ENCODE results near the gene CCDC6. TPM values are rescaled to one million over a fixed set of nuclear protein-coding genes. Genes with fewer than 3 reads are reported as not detected.

Gene CCDC6
- total and polyA plus RNA-seq, 2 of the 8 experiments (the other 6 are each of a cell fraction or from before 2014, with no cell fraction given), result 42.2 to 74.4 TPM

- 91% methylated on average over 13 of the region's 13 CpGs; no CpG with 5 or more reads in 1 of the 2 experiments for WGBS, 2 experiments (ENCODE audit: extremely low coverage in 1 of 2, insufficient coverage in 1 of 2, insufficient read length in 1 of 2, insufficient replicate concordance in 2 of 2, low coverage in 1 of 2, low lambda C conversion rate in 2 of 2, missing lambda C conversion rate in 1 of 2)
- Histone ChIP-seq H2BK15ac (ENCODE audit: low read length) (no peak overlapping the region), H3K4me2 (ENCODE audit: insufficient read depth in 1 of 2, low read depth in 2 of 2, low read length in 2 of 2) (no peak overlapping the region), H3K23ac (ENCODE audit: insufficient read length) (no peak overlapping the region), H3K79me1 (ENCODE audit: low read depth, low read length) (no peaks in the 10 kb centered on the region), H3K4ac (replicated peaks; ENCODE audit: insufficient read length, low read depth, low read length) (peak overlapping the region; percentile 51), H4K91ac (replicated peaks; ENCODE audit: insufficient read length, low read length) (no peak overlapping the region), H2BK120ac (replicated peaks; ENCODE audit: low read depth, low read length) (no peak overlapping the region), H3K56ac (replicated peaks; ENCODE audit: insufficient read length, low read depth, low read length) (no peak overlapping the region), H3K18ac (ENCODE audit: extremely low read depth, low read length) (no peak overlapping the region), H3K9ac (replicated peaks in 1 of 4; ENCODE audit: extremely low read depth in 1 of 4, low read depth in 3 of 4, low read length in 3 of 4) (no peak overlapping the region), H2AFZ (ENCODE audit: low read length) (no peak overlapping the region), H3K36me3 (ENCODE audit: control insufficient read depth in 2 of 4, insufficient read depth in 4 of 4, low read length in 3 of 4) (peaks cover 4 to 67% (median 26%) of the 10 kb centered on the region in 4 experiments), H3K9me3 (ENCODE audit: insufficient read depth in 2 of 2, low read depth in 1 of 2, low read length in 1 of 2) (no peaks in the 10 kb centered on the region), H4K8ac (ENCODE audit: extremely low read depth, insufficient read depth, low read length) (no peak overlapping the region), H2BK12ac (ENCODE audit: low read depth, low read length) (no peak overlapping the region), H4K5ac (ENCODE audit: insufficient read length, low read depth, low read length) (no peak overlapping the region), H3K27ac (ENCODE audit: low read depth, low read length) (no peak overlapping the region), H3K14ac (ENCODE audit: insufficient read length) (no peak overlapping the region), H2BK5ac (ENCODE audit: low read depth, low read length) (no peak overlapping the region), H3K79me2 (ENCODE audit: control insufficient read depth in 1 of 2, insufficient read depth in 2 of 2, low read length in 2 of 2) (no peaks in the 10 kb centered on the region), H4K20me1 (replicated peaks in 1 of 2; ENCODE audit: control insufficient read depth in 1 of 2, insufficient read depth in 2 of 2, low read length in 2 of 2) (peaks cover 1 to 4% of the 10 kb centered on the region in 2 experiments), H2BK20ac (ENCODE audit: low read length) (no peak overlapping the region), H3K4me1 (replicated peaks in 1 of 4; ENCODE audit: control insufficient read depth in 3 of 4, insufficient read depth in 4 of 4, low read length in 3 of 4) (no peaks in the 10 kb centered on the region), H3K4me3 (ENCODE audit: extremely low read depth in 1 of 4, insufficient read depth in 2 of 4, low read depth in 3 of 4, low read length in 4 of 4) (no peak overlapping the region), H2AK5ac (ENCODE audit: low read depth, low read length) (no peak overlapping the region), H3K23me2 (ENCODE audit: low read depth, low read length) (no peaks in the 10 kb centered on the region), H3K27me3 (replicated peaks in 1 of 4; ENCODE audit: control insufficient read depth in 3 of 4, extremely low read depth in 1 of 4, insufficient read depth in 3 of 4, low read length in 3 of 4) (no peaks in the 10 kb centered on the region)
- no peak for DNase-seq (ENCODE audit: low read depth in 1 of 2, low spot score in 2 of 2)
- no peak for FAIRE-seq
- TF ChIP-seq PHF8 (conservative IDR thresholded peaks at IDR 0.05; ENCODE audit: low read depth, low read length) (no peak), HDAC6 (IDR thresholded peaks at IDR 0.05; ENCODE audit: low read depth, low read length) (no peak), SIX5 (IDR thresholded peaks at IDR 0.05; ENCODE audit: low read depth, low read length) (no peak), ASH2L (IDR thresholded peaks at IDR 0.05; ENCODE audit: low read length) (no peak), RBBP5 (IDR thresholded peaks at IDR 0.05; ENCODE audit: borderline replicate concordance, low read depth, low read length) (no peak), KDM5A (IDR thresholded peaks at IDR 0.05; ENCODE audit: low read length) (no peak), EP300 (IDR thresholded peaks at IDR 0.05; ENCODE audit: borderline replicate concordance in 1 of 2, low read depth in 2 of 2, low read length in 2 of 2) (no peak), SAP30 (IDR thresholded peaks at IDR 0.05; ENCODE audit: insufficient read depth, insufficient replicate concordance, low read length) (no peak), JUN (IDR thresholded peaks at IDR 0.05; ENCODE audit: low read depth, low read length) (no peak), RFX5 (IDR thresholded peaks at IDR 0.05; ENCODE audit: borderline replicate concordance, low read depth, low read length) (no peak), CBX5 (IDR thresholded peaks at IDR 0.05; ENCODE audit: low read depth, low read length) (no peak)
- TF ChIP-seq, protein P1, sequence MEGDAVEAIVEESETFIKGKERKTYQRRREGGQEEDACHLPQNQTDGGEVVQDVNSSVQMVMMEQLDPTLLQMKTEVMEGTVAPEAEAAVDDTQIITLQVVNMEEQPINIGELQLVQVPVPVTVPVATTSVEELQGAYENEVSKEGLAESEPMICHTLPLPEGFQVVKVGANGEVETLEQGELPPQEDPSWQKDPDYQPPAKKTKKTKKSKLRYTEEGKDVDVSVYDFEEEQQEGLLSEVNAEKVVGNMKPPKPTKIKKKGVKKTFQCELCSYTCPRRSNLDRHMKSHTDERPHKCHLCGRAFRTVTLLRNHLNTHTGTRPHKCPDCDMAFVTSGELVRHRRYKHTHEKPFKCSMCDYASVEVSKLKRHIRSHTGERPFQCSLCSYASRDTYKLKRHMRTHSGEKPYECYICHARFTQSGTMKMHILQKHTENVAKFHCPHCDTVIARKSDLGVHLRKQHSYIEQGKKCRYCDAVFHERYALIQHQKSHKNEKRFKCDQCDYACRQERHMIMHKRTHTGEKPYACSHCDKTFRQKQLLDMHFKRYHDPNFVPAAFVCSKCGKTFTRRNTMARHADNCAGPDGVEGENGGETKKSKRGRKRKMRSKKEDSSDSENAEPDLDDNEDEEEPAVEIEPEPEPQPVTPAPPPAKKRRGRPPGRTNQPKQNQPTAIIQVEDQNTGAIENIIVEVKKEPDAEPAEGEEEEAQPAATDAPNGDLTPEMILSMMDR (IDR thresholded peaks at IDR 0.05; ENCODE audit: control extremely low read depth in 1 of 3, insufficient read depth in 1 of 3, low read depth in 1 of 3, low read length in 3 of 3), result no peak
- POLR2A ChIA-PET (ENCODE audit: partially characterized antibody), result no interaction called here
- CTCF ChIA-PET (ENCODE audit: partially characterized antibody), result interaction anchor here (1.0 to 2.5 kb wide), 7 partner anchors 8 to 167 kb away, joined by 3 to 14 read pairs (median 3); no protein-coding TSS in a partner anchor
Observed at GRCh38 chr10:59792812-59793211, 113.5 kb downstream of the CCDC6 start.

Data from H1 (cell line).